GM18861 (cell line): ENCODE data around the gene EMILIN3.
"Not testable (repeated sequence)": the region's sequence is repeated elsewhere in the genome, so short reads cannot be mapped to it uniquely, and the experiment has no call there.

Experiments
- ATAC-seq: cut with Tn5 transposase; IDR thresholded peaks from one replicate; pipeline ENCODE4 v1.9.1; 2021; ENCODE audit not compliant: unreplicated experiment

EMILIN3 gene

GRCh38 chr20:41320976-41321375 lies 45.6 kb downstream of the EMILIN3 start:
- ATAC-seq: no peak

GRCh38 chr20:41320441-41320840 lies 46.2 kb downstream of the EMILIN3 start:
- no peak for ATAC-seq

GRCh38 chr20:41318271-41318649 lies 48.4 kb downstream of the EMILIN3 start:
- ATAC-seq: no peak

GRCh38 chr20:41317546-41318270 lies 48.9 kb downstream of the EMILIN3 start, which contains the start of gene ZHX3:
ZHX3 (minus strand) TSS chr20:41317731; CDS start chr20:41204916, 112,815 bp downstream.
- ATAC-seq: peak; percentile 91

GRCh38 chr20:41316602-41317545 lies 49.7 kb downstream of the EMILIN3 start:
- peak; percentile 26 for ATAC-seq

GRCh38 chr20:41316051-41316450 lies 50.6 kb downstream of the EMILIN3 start:
- ATAC-seq: no peak

GRCh38 chr20:41314386-41314785 lies 52.2 kb downstream of the EMILIN3 start:
- ATAC-seq: no peak

- not testable (repeated sequence) for ATAC-seq
Measured at GRCh38 chr20:41312009-41312408, 54.6 kb downstream of the EMILIN3 start.
